Measurements from ENCODE around the gene AKNAD1. TPM values are rescaled to one million over a fixed set of nuclear protein-coding genes. Genes with fewer than 3 reads are reported as not detected.

Gene AKNAD1
- total and polyA plus RNA-seq, 7 donors, result 0.28 to 2.4 (median 1.5) TPM; not detected in 3

- Histone ChIP-seq H3K27me3 (no peaks in the 10 kb centered on the region), H3K36me3 (no peaks in the 10 kb centered on the region), H3K4me3 (no peak overlapping the region), H3K27ac (peak overlapping the region; percentile 50 to 84 (median 80)), H3K4me1 (peaks cover 0 to 54% (median 30%) of the 10 kb centered on the region in 4 donors), H3K9me3 (no peaks in the 10 kb centered on the region)
- TF ChIP-seq EP300 (IDR thresholded peaks at IDR 0.05) (peak in 3 of 4 donors; percentile 25 to 70 (median 43)), POLR2AphosphoS5 (IDR thresholded peaks at IDR 0.05) (peak in 2 of 4 donors; percentile 50 to 56), CTCF (IDR thresholded peaks at IDR 0.05) (no peak)
- WGBS, 2 donors, result 6 to 43% methylated on average over 1 of the region's 1 CpG
- no peak for DNase-seq
- intact Hi-C loops (cut with DNase I), result no loop called here
Observed at GRCh38 chr1:108841703-108842102, 15.2 kb downstream of the AKNAD1 start.

- 94 to 97% methylated on average over 2 of the region's 2 CpGs for WGBS, 2 donors
- no peak for DNase-seq
- H3K36me3 ChIP-seq, result no peaks in the 10 kb centered on the region
- H3K27ac ChIP-seq, result no peak overlapping the region
- H3K4me1 ChIP-seq, result peaks cover 0 to 44% (median 38%) of the 10 kb centered on the region in 4 donors
- no peak overlapping the region for H3K4me3 ChIP-seq
- H3K27me3 ChIP-seq, result no peaks in the 10 kb centered on the region
- H3K9me3 ChIP-seq, result no peaks in the 10 kb centered on the region
- no peak for TF ChIP-seq EP300 (IDR thresholded peaks at IDR 0.05)
- TF ChIP-seq CTCF (IDR thresholded peaks at IDR 0.05), result no peak
- TF ChIP-seq POLR2A (IDR thresholded peaks at IDR 0.05), result no peak
- no peak for TF ChIP-seq POLR2AphosphoS5 (IDR thresholded peaks at IDR 0.05)
- intact Hi-C loops (cut with DNase I), result loop anchor here (5.0 kb wide), 1 partner anchor 44 kb away; the partner anchor contains the start of gene GPSM2
Observed at GRCh38 chr1:108832929-108833328, 24.0 kb downstream of the AKNAD1 start.

DNA sequence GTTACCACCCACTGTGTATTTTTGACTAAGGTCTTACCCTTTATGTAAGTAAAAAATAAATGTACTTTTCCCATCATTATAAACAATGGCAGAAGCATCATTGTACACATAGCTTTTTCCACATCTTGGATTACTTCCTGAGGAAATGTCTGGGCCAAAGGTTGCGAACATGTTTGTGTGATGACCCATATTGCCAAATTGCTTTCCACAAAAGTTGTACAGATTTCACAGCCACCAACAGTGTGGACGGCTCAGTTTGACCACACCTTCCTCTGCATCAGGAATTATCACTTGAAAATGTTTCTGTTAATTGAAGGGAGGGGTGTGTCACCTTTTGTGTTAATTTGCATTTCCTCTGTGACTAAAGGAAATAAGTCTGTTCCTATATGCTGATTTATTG lies 25.7 kb downstream of the AKNAD1 start:
- Histone ChIP-seq H3K9me3 (no peaks in the 10 kb centered on the region), H3K4me3 (peak overlapping the region in 1 of 4 donors; percentile 30), H3K36me3 (no peaks in the 10 kb centered on the region), H3K27ac (peak overlapping the region; percentile 78 to 89 (median 84)), H3K27me3 (no peaks in the 10 kb centered on the region), H3K4me1 (peaks cover 0 to 46% (median 40%) of the 10 kb centered on the region in 4 donors)
- intact Hi-C loops (cut with DNase I), result loop anchor here (5.0 kb wide), 1 partner anchor 46 kb away; the partner anchor contains the start of gene GPSM2
- TF ChIP-seq EP300 (IDR thresholded peaks at IDR 0.05) (no peak), POLR2AphosphoS5 (IDR thresholded peaks at IDR 0.05) (peak in 2 of 4 donors; percentile 10 to 50)
- no peak for DNase-seq
- WGBS, 2 donors, result 48 to 57% methylated on average over 2 of the region's 2 CpGs

GRCh38 chr1:108830119-108831008 lies 26.5 kb downstream of the AKNAD1 start:
- peak; percentile 93 for DNase-seq
- peak overlapping the region; percentile 78 to 89 (median 84) for H3K27ac ChIP-seq
- peaks cover 0 to 46% (median 40%) of the 10 kb centered on the region in 4 donors for H3K4me1 ChIP-seq
- 75 to 85% methylated on average over 20 of the region's 20 CpGs for WGBS, 2 donors
- peak overlapping the region in 3 of 4 donors; percentile 24 to 34 (median 30) for H3K4me3 ChIP-seq
- no peaks in the 10 kb centered on the region for H3K27me3 ChIP-seq
- intact Hi-C loops (cut with DNase I), result loop anchor here (5.0 kb wide), 1 partner anchor 47 kb away; the partner anchor contains the start of gene GPSM2
- no peaks in the 10 kb centered on the region for H3K36me3 ChIP-seq
- no peaks in the 10 kb centered on the region for H3K9me3 ChIP-seq
- peak; percentile 49 to 76 (median 72) for TF ChIP-seq POLR2AphosphoS5 (IDR thresholded peaks at IDR 0.05)
- TF ChIP-seq POLR2A (IDR thresholded peaks at IDR 0.05), result no peak
- no peak for TF ChIP-seq EP300 (IDR thresholded peaks at IDR 0.05)
- no peak for TF ChIP-seq CTCF (IDR thresholded peaks at IDR 0.05)

DNA sequence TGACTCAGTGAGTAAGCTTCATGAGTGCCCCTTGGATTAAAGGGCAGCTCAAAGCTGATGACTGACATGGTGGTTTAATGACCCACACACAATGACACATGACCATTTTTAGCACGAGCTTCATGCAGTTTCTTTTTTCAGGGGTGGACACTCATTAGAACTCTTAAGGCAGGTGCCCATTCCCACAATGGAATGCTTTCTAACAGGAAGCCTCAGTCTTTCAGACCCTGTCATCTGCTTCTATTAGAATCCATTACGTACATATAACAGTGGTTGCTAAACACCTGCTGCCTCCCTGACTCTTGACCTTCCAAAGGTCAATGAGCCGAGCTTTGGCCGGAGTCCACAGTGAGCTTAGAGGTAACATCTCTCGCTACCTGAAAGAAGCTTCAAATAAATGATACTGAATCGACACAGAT lies 27.4 kb downstream of the AKNAD1 start:
- H3K4me1 ChIP-seq, result peaks cover 0 to 46% (median 40%) of the 10 kb centered on the region in 4 donors
- TF ChIP-seq CTCF (IDR thresholded peaks at IDR 0.05) (no peak), EP300 (IDR thresholded peaks at IDR 0.05) (no peak), POLR2AphosphoS5 (IDR thresholded peaks at IDR 0.05) (no peak), POLR2A (IDR thresholded peaks at IDR 0.05) (no peak)
- intact Hi-C loops (cut with DNase I), result loop anchor here (5.0 kb wide), 1 partner anchor 133 kb away; the partner anchor contains the start of gene CLCC1
- WGBS, 2 donors, result 42 to 79% methylated on average over 6 of the region's 6 CpGs
- H3K9me3 ChIP-seq, result no peaks in the 10 kb centered on the region
- H3K27ac ChIP-seq, result peak overlapping the region; percentile 78 to 89 (median 84)
- no peak for DNase-seq
- H3K4me3 ChIP-seq, result no peak overlapping the region
- no peaks in the 10 kb centered on the region for H3K27me3 ChIP-seq
- H3K36me3 ChIP-seq, result no peaks in the 10 kb centered on the region

Measured in sigmoid colon (tissue), 7 donors.